K562 (cell line): ENCODE data around the gene GLRX5. TPM values are rescaled to one million over a fixed set of nuclear protein-coding genes. Genes with fewer than 3 reads are reported as not detected.

Experiments used
- E2F4 ChIP-seq: sonication (generic); formaldehyde crosslinking; IDR thresholded peaks from 2 replicates; pipeline ENCODE4 v1.8.0; 2022; ENCODE audit warnings: mild to moderate bottlenecking, low read depth, missing genetic modification reagents
- GATA2 ChIP-seq: sonication (generic); formaldehyde crosslinking; IDR thresholded peaks from 2 replicates; pipeline ENCODE4 v1.4.0; 2020; ENCODE audit warnings: mild to moderate bottlenecking, missing genetic modification reagents
- HNRNPH1 ChIP-seq: fragments of 200-400 bp; formaldehyde crosslinking; optimal IDR thresholded peaks from 2 replicates; pipeline ENCODE3; 2017; ENCODE audit warnings: low read depth, mild to moderate bottlenecking, low read length, moderate library complexity
- JUN ChIP-seq, 2 experiments: sonication (generic) in 1 of 2; formaldehyde crosslinking in 1 of 2; IDR thresholded peaks; 2 replicates each; pipeline versions ENCODE4 v1.6.1 to v1.8.0; 2012 to 2022; ENCODE audit warnings: borderline replicate concordance in 2 of 2, mild to moderate bottlenecking in 2 of 2, improper control_type of control experiment in 1 of 2, low read depth in 1 of 2, low read length in 1 of 2, missing genetic modification reagents in 1 of 2
- MCM2 ChIP-seq: fragments of 450-650 bp; IDR thresholded peaks from 2 replicates; pipeline ENCODE4 v1.6.1; 2017; ENCODE audit warnings: low read depth, mild to moderate bottlenecking
- PTTG1 ChIP-seq: fragments of 450-650 bp; IDR thresholded peaks from 2 replicates; pipeline ENCODE4 v1.6.1; 2016; ENCODE audit warnings: low read depth, mild to moderate bottlenecking, missing genetic modification characterization, missing compliant biosample characterization
- REST ChIP-seq, 2 experiments: fragments of 450-650 bp; formaldehyde crosslinking in 1 of 2; IDR thresholded peaks; 2 replicates each; pipeline versions ENCODE4 v1.4.0 to v1.6.1; 2014 to 2020; ENCODE audit warnings: mild to moderate bottlenecking in 2 of 2, borderline replicate concordance in 1 of 2, low read depth in 1 of 2
- SMARCA4 ChIP-seq: fragments of 450-650 bp; IDR thresholded peaks from 2 replicates; pipeline ENCODE4 v1.6.1; 2016
- TCF3 ChIP-seq: sonication (generic); formaldehyde crosslinking; IDR thresholded peaks from 2 replicates; pipeline ENCODE4 v1.4.0; 2020; ENCODE audit warnings: mild to moderate bottlenecking, missing genetic modification reagents
- TSC22D4 ChIP-seq: fragments of 450-650 bp; IDR thresholded peaks from 2 replicates; pipeline ENCODE4 v1.6.1; 2016; ENCODE audit warnings: missing genetic modification characterization, missing biosample characterization, control low read depth
- ZBED1 ChIP-seq: IDR thresholded peaks from 2 replicates; pipeline ENCODE4 v1.6.1; 2014
- ZBTB17 ChIP-seq: fragments of 450-650 bp; formaldehyde crosslinking; IDR thresholded peaks from 2 replicates; pipeline ENCODE4 v1.4.0; 2020; ENCODE audit warnings: mild to moderate bottlenecking
- ZNF79 ChIP-seq: fragments of 250-450 bp; sonication (Bioruptor Pico); IDR thresholded peaks from 2 replicates; pipeline ENCODE4 v1.4.0; 2020; ENCODE audit warnings: low read depth, mild to moderate bottlenecking, moderate library complexity
- polyA plus RNA-seq, 8 experiments: library from polyadenylated mRNA; depleted of rRNA in 4 of 8; stranded (reverse) in 5 of 8; unstranded in 3 of 8; fragments of >200 nt; fragmentation: Nextera tagmentation in 2 of 8; fragmentation: Illumina TruSeq in 1 of 8; extraction: Ambion mirVana in 2 of 8; extraction: Trizol in 1 of 8; gene quantifications; 2 replicates each; pipeline versions ENCODE4 v1.2.1 to v1.2.3, GENCODE V29; 2011 to 2014; ENCODE audit warnings: inconsistent platforms in 1 of 8, missing spikeins in 1 of 8
- total RNA-seq, 7 experiments: library from RNA; depleted of rRNA in 6 of 7; stranded (reverse); fragments of >200 nt in 6 of 7; fragmentation: Illumina TruSeq in 2 of 7; extraction: Trizol in 2 of 7; gene quantifications; 2 replicates each; pipeline versions ENCODE4 v1.2.1 to v1.2.3, GENCODE V29; 2011 to 2021; ENCODE audit warnings: low replicate concordance in 1 of 7
- TF ChIP-seq, protein P1 (sequence below), 2 experiments: fragments of 450-650 bp in 1 of 2; sonication (generic) in 1 of 2; formaldehyde crosslinking in 1 of 2; IDR thresholded peaks in 1 of 2; conservative IDR thresholded peaks in 1 of 2; 2 replicates each; pipeline versions ENCODE4 v1.6.1 to v1.8.1; 2016 to 2023; ENCODE audit warnings: mild to moderate bottlenecking in 2 of 2, moderate library complexity in 2 of 2, inconsistent platforms in 1 of 2, missing genetic modification reagents in 1 of 2
- TF ChIP-seq, protein P2 (sequence below): fragments of 450-650 bp; IDR thresholded peaks from 2 replicates; pipeline ENCODE4 v1.6.1; 2017; ENCODE audit warnings: antibody characterized with exemption

Gene GLRX5
- total and polyA plus RNA-seq, 9 of the 15 experiments (the other 6 are each of a cell fraction or from before 2014, with no cell fraction given) = 16.7 to 96.8 (median 66.8) TPM

DNA sequence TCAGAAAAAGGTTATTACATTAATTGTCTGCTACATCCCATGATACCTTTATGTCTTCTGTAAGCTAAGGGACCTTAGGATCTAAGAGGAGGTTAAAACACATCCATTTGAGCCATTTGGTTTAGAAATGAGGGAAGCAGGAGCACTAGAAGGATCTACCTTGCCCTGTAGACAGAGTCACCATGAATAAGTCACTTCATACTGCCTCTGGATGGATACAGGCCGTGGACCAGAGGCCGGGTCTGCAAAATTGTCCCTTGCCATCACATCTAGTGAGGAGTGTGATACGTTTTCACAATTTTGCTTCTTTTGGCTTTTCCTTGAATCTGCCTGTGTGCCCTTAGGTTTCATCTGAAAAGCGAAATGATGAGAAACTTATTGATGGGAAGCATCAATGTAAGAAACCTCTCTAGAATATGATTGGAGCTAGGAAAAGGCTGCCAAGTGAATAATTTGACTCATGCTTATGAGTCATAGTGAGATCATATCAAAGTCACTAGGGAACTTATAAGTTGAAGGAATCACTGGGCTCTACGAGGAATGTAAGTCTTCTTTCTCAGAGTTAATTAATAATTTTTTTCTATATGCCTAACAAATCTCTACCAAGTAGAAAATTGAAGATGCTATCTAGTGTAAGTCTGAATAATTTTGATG lies 10.8 kb downstream of the GLRX5 start (continued):
- TF ChIP-seq REST (IDR thresholded peaks at IDR 0.05; ENCODE audit: borderline replicate concordance) (no peak), REST (CRISPR knock-in tag; IDR thresholded peaks at IDR 0.05; ENCODE audit: low read depth) (no peak), PTTG1 (tag) (no peak), ZBTB17 (no peak), ZNF79 (no peak), HNRNPH1 (no peak), JUN (IDR thresholded peaks at IDR 0.05; ENCODE audit: borderline replicate concordance, low read depth, low read length) (peak; percentile 87), JUN (CRISPR knock-in tag; IDR thresholded peaks at IDR 0.05; ENCODE audit: borderline replicate concordance) (no peak), SMARCA4 (peak; percentile 82), GATA2 (CRISPR knock-in tag) (no peak), ZBED1 (no peak), MCM2 (no peak), TCF3 (CRISPR knock-in tag) (no peak), TSC22D4 (tag) (no peak), E2F4 (CRISPR knock-in tag) (no peak)
- TF ChIP-seq, protein P1, sequence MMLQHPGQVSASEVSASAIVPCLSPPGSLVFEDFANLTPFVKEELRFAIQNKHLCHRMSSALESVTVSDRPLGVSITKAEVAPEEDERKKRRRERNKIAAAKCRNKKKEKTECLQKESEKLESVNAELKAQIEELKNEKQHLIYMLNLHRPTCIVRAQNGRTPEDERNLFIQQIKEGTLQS (IDR thresholded peaks at IDR 0.05) = peak; percentile 94
- TF ChIP-seq, protein P1 (CRISPR knock-in tag; conservative IDR thresholded peaks at IDR 0.05) = no peak
- TF ChIP-seq, protein P2, sequence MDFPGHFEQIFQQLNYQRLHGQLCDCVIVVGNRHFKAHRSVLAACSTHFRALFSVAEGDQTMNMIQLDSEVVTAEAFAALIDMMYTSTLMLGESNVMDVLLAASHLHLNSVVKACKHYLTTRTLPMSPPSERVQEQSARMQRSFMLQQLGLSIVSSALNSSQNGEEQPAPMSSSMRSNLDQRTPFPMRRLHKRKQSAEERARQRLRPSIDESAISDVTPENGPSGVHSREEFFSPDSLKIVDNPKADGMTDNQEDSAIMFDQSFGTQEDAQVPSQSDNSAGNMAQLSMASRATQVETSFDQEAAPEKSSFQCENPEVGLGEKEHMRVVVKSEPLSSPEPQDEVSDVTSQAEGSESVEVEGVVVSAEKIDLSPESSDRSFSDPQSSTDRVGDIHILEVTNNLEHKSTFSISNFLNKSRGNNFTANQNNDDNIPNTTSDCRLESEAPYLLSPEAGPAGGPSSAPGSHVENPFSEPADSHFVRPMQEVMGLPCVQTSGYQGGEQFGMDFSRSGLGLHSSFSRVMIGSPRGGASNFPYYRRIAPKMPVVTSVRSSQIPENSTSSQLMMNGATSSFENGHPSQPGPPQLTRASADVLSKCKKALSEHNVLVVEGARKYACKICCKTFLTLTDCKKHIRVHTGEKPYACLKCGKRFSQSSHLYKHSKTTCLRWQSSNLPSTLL = no peak
